ENCODE data around the gene PORCN. TPM values are rescaled to one million over a fixed set of nuclear protein-coding genes. Genes with fewer than 3 reads are reported as not detected.

PORCN gene
- total RNA-seq, 1 donor from 2014 or later: 13.6 TPM

DNA sequence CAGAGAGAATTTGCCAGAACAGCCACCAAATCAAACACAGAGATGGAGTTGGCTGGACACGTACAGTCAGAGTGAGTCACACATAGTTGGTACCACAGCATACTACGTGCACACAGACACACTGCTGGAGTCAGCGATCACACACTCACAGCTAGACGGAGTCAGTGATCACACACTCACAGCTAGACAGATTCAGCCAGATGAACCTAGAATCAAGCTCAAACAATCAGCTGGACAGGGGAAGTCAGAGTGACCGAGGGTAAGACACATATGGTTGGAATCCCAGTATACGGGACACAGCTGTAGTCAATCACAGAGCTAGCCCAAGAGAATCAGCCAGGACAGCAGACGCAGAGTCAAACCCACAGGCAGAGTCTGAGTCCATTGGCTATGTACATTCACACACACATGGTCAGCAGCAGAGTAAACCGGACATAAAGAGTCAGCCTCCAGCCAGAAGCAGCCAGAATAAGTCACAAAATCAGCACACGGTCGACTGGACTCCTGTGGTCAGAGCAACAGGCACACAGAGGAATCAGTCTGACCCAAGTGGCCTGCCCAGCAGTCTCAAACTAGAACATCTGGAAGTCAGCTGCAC is 43.4 kb upstream of the PORCN start:
- H3K4me1 ChIP-seq: no peaks in the 10 kb centered on the region
- H3K9me3 ChIP-seq (replicated peaks): no peaks in the 10 kb centered on the region
- peak overlapping the region; percentile 19 for H3K27ac ChIP-seq (replicated peaks)
- DNase-seq: no peak
- H3K4me3 ChIP-seq: no peak overlapping the region
- peaks cover 12% of the 10 kb centered on the region for H3K27me3 ChIP-seq (ENCODE audit: low read depth)
- intact Hi-C loops (cut with micrococcal nuclease): no loop called here
- H3K36me3 ChIP-seq: no peaks in the 10 kb centered on the region
- TF ChIP-seq, protein P1, sequence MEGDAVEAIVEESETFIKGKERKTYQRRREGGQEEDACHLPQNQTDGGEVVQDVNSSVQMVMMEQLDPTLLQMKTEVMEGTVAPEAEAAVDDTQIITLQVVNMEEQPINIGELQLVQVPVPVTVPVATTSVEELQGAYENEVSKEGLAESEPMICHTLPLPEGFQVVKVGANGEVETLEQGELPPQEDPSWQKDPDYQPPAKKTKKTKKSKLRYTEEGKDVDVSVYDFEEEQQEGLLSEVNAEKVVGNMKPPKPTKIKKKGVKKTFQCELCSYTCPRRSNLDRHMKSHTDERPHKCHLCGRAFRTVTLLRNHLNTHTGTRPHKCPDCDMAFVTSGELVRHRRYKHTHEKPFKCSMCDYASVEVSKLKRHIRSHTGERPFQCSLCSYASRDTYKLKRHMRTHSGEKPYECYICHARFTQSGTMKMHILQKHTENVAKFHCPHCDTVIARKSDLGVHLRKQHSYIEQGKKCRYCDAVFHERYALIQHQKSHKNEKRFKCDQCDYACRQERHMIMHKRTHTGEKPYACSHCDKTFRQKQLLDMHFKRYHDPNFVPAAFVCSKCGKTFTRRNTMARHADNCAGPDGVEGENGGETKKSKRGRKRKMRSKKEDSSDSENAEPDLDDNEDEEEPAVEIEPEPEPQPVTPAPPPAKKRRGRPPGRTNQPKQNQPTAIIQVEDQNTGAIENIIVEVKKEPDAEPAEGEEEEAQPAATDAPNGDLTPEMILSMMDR (IDR thresholded peaks at IDR 0.05; ENCODE audit: borderline replicate concordance): no peak

GRCh38 chrX:48466696-48467095 is 42.1 kb upstream of the PORCN start:
- TF ChIP-seq, protein P1 (IDR thresholded peaks at IDR 0.05; ENCODE audit: borderline replicate concordance): no peak
- Histone ChIP-seq H3K4me1 (no peaks in the 10 kb centered on the region), H3K36me3 (no peaks in the 10 kb centered on the region), H3K27me3 (ENCODE audit: low read depth) (peaks cover 12% of the 10 kb centered on the region), H3K27ac (replicated peaks) (no peak overlapping the region), H3K9me3 (replicated peaks) (no peaks in the 10 kb centered on the region), H3K4me3 (no peak overlapping the region)
- intact Hi-C loops (cut with micrococcal nuclease): no loop called here
- DNase-seq: no peak

DNA sequence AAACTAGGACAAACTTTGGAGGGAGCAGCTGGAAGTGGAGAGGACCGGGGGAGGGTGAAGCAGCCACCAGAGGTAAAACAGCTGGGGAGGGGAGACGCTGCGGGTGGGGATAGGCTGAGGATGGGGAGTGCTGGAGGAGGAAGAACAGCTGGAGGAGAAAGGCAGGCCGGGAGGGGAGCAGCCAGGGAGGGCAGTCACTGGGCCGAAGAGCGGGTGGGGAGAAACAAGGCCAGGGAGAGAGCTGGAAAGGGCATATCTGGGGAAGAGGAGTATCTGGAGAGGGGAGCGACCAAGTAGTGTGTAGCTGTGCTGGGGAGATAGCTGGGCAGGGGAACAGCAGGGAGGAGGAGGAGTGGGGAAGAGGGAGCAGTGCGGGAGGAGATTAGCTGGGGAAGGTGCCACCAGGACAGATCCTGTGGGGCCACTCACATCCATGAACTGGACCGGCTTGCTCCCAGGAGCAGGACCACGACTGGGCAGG is 41.5 kb upstream of the PORCN start:
- intact Hi-C loops (cut with micrococcal nuclease): no loop called here
- Histone ChIP-seq H3K4me3 (no peak overlapping the region), H3K36me3 (no peaks in the 10 kb centered on the region), H3K27ac (replicated peaks) (no peak overlapping the region), H3K9me3 (replicated peaks) (no peaks in the 10 kb centered on the region), H3K4me1 (no peaks in the 10 kb centered on the region), H3K27me3 (ENCODE audit: low read depth) (peaks cover 12% of the 10 kb centered on the region)
- TF ChIP-seq, protein P1 (IDR thresholded peaks at IDR 0.05; ENCODE audit: borderline replicate concordance): no peak
- DNase-seq: no peak

DNA sequence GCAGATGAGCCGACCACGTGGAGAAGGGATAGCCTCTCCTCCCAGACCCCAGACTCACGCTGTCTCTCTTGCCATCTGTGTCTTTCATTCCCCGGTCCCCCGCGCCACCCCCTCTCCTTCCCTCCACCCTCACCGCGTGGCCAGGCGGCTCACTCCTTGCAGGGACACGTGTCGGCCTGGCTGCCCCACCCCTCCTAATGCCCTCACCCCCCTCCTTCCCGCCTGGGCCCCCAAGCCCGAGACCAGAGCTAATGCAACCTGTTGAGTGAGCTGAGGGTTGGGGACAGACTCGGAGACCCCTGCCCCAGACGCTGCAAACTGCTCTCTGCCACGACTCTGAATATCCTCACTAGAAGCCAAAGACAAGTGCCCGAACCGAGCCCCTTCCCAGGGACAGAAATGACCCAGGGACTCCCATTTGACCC is 40.5 kb upstream of the PORCN start:
- DNase-seq: no peak
- peaks cover 12% of the 10 kb centered on the region for H3K27me3 ChIP-seq (ENCODE audit: low read depth)

GRCh38 chrX:48468693-48469691 is 39.8 kb upstream of the PORCN start:
- intact Hi-C loops (cut with micrococcal nuclease): no loop called here
- TF ChIP-seq, protein P1 (IDR thresholded peaks at IDR 0.05; ENCODE audit: borderline replicate concordance): no peak
- H3K36me3 ChIP-seq: no peaks in the 10 kb centered on the region

More for the DNA sequence above, 40.5 kb upstream of the PORCN start:
- TF ChIP-seq, protein P1 (IDR thresholded peaks at IDR 0.05; ENCODE audit: borderline replicate concordance): no peak
- no peaks in the 10 kb centered on the region for H3K9me3 ChIP-seq (replicated peaks)
- H3K27ac ChIP-seq (replicated peaks): no peak overlapping the region
- intact Hi-C loops (cut with micrococcal nuclease): no loop called here
- no peaks in the 10 kb centered on the region for H3K36me3 ChIP-seq
- H3K4me3 ChIP-seq: no peak overlapping the region
- H3K4me1 ChIP-seq: no peaks in the 10 kb centered on the region

More at GRCh38 chrX:48468693-48469691, 39.8 kb upstream of the PORCN start:
- H3K27ac ChIP-seq (replicated peaks): no peak overlapping the region
- peaks cover 12% of the 10 kb centered on the region for H3K27me3 ChIP-seq (ENCODE audit: low read depth)
- H3K9me3 ChIP-seq (replicated peaks): no peaks in the 10 kb centered on the region
- no peak overlapping the region for H3K4me3 ChIP-seq
- DNase-seq: no peak
- H3K4me1 ChIP-seq: no peaks in the 10 kb centered on the region

Data from left ventricle myocardium inferior (tissue), 1 donor.